Activated CD8-positive, alpha-beta T cell treated with anti-CD3 and anti-CD28 coated beads for 36 hours (primary cell): ENCODE results near the gene TXNDC15. TPM values are rescaled to one million over a fixed set of nuclear protein-coding genes. Genes with fewer than 3 reads are reported as not detected.
"Not testable (repeated sequence)": the region's sequence is repeated elsewhere in the genome, so short reads cannot be mapped to it uniquely, and the experiment has no call there.

Source experiments
- ATAC-seq: fragments of 200-7000 bp; cut with Tn5 transposase; one replicate; pipeline ENCODE4 v1.10.0; 2021; ENCODE audit warnings: mild to moderate bottlenecking, moderate library complexity
- CTCF ChIA-PET: fragments of 350-600 bp; sonication (Branson Sonifier 250); formaldehyde crosslinking; loops from one replicate; lab custom pipeline; 2021; ENCODE audit warnings: antibody characterized with exemption; lab: Charles Lee
- POLR2A ChIA-PET: fragments of 350-600 bp; sonication (Branson Sonifier 250); formaldehyde crosslinking; loops from one replicate; lab custom pipeline; 2021; ENCODE audit warnings: antibody characterized with exemption; lab: Charles Lee
- DNase-seq: peaks from one replicate; pipeline ENCODE4 v3.0.0-alpha.2; 2020
- H3K27ac Mint-ChIP-seq: one replicate; pipeline ENCODE4 v1.8.0; 2021; ENCODE audit warnings: mild to moderate bottlenecking, mixed read lengths
- H3K27me3 Mint-ChIP-seq: one replicate; pipeline ENCODE4 v1.8.0; 2021; ENCODE audit warnings: mixed read lengths
- H3K36me3 Mint-ChIP-seq: one replicate; pipeline ENCODE4 v1.8.0; 2021; ENCODE audit warnings: low read depth, mixed read lengths
- H3K4me1 Mint-ChIP-seq: one replicate; pipeline ENCODE4 v1.8.0; 2021; ENCODE audit warnings: low read depth, mixed read lengths
- H3K4me3 Mint-ChIP-seq: one replicate; pipeline ENCODE4 v1.8.0; 2021; ENCODE audit warnings: mild to moderate bottlenecking, moderate library complexity, mixed read lengths
- H3K9me3 Mint-ChIP-seq: one replicate; pipeline ENCODE4 v1.8.0; 2021; ENCODE audit warnings: mixed read lengths
- intact Hi-C: fragments of 100-400 bp; cut with micrococcal nuclease; formaldehyde crosslinking; loops from one replicate; pipeline ENCODE4 v1.10.0; 2022
- total RNA-seq, 2 experiments: library from RNA; stranded (reverse); gene quantifications; one replicate each; pipeline ENCODE4 v1.2.3, GENCODE V29; 2021
- TF ChIP-seq, protein P1 (sequence below): fragments of 200-600 bp; IDR thresholded peaks from one replicate; pipeline ENCODE4 v1.8.0; 2022; ENCODE audit warnings: antibody characterized with exemption, mild to moderate bottlenecking

TXNDC15 gene
- total RNA-seq, 2 experiments from 2014 or later, result 17.1 to 26.7 TPM

DNA sequence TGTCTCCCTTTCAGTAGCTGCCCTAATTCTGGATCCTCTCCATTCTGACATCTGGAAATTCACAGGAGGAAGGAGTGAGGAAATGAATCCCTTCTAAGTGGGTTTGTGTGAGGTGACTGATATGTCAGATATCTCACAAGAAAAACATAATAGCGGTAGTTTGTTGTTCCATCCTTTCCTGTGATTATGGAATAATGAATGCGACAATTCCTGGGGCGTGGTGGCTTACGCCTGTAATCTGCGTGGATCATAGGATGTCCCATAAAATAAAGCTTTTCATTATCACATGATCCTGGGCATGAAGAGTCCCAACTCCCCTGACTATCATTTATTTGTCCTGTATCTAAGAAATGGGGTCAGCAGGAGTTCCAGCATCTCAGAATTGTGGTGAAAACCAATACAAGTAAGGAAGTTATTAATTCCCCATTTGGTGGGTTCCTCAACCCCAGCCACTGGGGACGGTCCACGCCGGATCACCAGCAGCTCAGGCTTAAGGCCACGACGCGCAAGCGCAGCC lies 28.8 kb upstream of the TXNDC15 start:
- Mint-ChIP-seq H3K27me3 (no peaks in the 10 kb centered on the region), H3K9me3 (no peaks in the 10 kb centered on the region), H3K36me3 (peaks cover 25% of the 10 kb centered on the region), H3K27ac (peak overlapping the region; percentile 98), H3K4me1 (peaks cover 28% of the 10 kb centered on the region), H3K4me3 (peak overlapping the region; percentile 91)
- no peak for ATAC-seq
- no peak for DNase-seq
- POLR2A ChIA-PET, result interaction anchor here (0.7 to 1.6 kb wide), 14 partner anchors 9 to 197 kb away, joined by 3 to 18 read pairs (median 4); partner anchors contain the start of genes PCBD2, SEC24A and TXNDC15
- TF ChIP-seq, protein P1, sequence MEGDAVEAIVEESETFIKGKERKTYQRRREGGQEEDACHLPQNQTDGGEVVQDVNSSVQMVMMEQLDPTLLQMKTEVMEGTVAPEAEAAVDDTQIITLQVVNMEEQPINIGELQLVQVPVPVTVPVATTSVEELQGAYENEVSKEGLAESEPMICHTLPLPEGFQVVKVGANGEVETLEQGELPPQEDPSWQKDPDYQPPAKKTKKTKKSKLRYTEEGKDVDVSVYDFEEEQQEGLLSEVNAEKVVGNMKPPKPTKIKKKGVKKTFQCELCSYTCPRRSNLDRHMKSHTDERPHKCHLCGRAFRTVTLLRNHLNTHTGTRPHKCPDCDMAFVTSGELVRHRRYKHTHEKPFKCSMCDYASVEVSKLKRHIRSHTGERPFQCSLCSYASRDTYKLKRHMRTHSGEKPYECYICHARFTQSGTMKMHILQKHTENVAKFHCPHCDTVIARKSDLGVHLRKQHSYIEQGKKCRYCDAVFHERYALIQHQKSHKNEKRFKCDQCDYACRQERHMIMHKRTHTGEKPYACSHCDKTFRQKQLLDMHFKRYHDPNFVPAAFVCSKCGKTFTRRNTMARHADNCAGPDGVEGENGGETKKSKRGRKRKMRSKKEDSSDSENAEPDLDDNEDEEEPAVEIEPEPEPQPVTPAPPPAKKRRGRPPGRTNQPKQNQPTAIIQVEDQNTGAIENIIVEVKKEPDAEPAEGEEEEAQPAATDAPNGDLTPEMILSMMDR, result no peak
- CTCF ChIA-PET, result interaction anchor here (0.7 to 1.7 kb wide), 6 partner anchors 9 to 59 kb away, joined by 3 to 7 read pairs (median 4); partner anchors contain the start of genes PCBD2 and TXNDC15
- intact Hi-C loops, result loop anchor here (5.0 kb wide), 1 partner anchor 57 kb away; no protein-coding TSS in a partner anchor

DNA sequence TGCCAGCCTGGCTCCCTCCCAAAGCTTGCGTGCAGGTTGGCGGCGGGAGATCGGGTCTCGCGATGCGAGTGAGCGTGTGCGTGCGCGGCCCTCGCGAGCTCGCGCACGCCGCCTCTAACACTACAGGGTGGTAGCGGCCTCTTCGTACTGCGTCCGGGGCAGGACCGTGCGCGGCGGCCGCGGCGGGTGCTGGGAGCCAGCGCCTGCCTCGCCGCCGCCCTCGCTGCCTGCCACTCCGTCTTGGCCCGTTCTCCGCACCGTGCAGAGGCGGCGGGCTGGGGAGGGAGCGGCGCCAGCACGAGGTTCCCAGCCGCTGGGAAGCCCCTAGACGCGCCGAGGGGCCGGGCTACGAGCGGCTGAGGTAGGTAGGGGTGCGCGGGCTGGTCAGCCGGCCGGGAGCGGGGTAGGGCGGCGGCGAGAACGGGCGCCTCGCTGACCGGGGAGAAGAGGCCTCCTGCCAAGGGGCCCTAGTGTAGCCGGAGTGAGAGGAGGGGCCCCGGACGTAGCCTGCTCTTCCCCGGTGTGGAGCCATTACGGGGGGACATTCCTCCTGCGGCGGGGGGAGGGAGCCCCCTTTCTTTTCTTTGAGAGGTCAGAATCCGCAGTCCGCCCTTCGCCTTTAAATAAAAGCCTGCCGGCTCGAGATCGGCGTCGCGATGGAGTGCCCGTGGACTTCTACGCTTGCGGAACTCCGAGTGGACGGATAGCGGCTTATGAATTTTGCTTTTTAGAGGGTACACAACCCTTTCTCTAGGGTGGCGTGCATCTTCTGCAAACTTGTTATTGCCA lies 28.1 kb upstream of the TXNDC15 start, which contains the start of gene C5orf24:
TSS of gene C5orf24 (plus strand) at position 117 of the 789 bp plus-strand sequence. CDS start 8,933 bp downstream, outside the sequence.
- ChIA-PET CTCF (interaction anchor here (0.7 to 3.7 kb wide), 8 partner anchors 10 to 346 kb away, joined by 3 to 21 read pairs (median 4); partner anchors contain the start of genes PCBD2 and TXNDC15), POLR2A (interaction anchor here (0.7 to 1.8 kb wide), 18 partner anchors 8 to 198 kb away, joined by 3 to 18 read pairs (median 4); partner anchors contain the start of genes PCBD2, SEC24A and TXNDC15)
- ATAC-seq (peak; percentile 95), DNase-seq (peak; percentile 94)
- H3K4me1 Mint-ChIP-seq, result peaks cover 33% of the 10 kb centered on the region
- H3K27ac Mint-ChIP-seq, result peak within 1 kb of the TSS; percentile 98
- intact Hi-C loops, result loop anchor here (5.0 kb wide), 1 partner anchor 56 kb away; no protein-coding TSS in a partner anchor
- H3K27me3 Mint-ChIP-seq, result no peaks in the 10 kb centered on the region
- TF ChIP-seq, protein P1, result no peak
- H3K9me3 Mint-ChIP-seq, result no peaks in the 10 kb centered on the region
- H3K36me3 Mint-ChIP-seq, result peaks cover 22% of the 10 kb centered on the region
- H3K4me3 Mint-ChIP-seq, result peak within 1 kb of the TSS; percentile 91

DNA sequence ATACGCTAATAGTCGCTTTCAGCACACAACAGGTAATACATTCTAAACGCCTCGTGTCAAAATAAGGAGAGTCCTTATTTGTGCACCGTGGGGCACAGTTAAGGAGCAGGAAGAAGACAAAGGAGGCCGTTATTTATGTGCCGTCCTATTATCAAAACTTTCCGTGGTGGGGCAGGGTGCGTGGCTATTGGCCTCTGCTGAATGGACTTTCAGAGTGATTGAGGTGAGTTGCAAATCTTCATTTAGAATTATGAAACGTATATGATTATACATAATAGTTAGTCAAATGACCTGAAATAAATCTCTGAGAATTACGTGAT lies 27.6 kb upstream of the TXNDC15 start:
- ChIA-PET POLR2A (interaction anchor here (0.7 to 1.8 kb wide), 12 partner anchors 9 to 108 kb away, joined by 3 to 15 read pairs (median 4); partner anchors contain the start of genes PCBD2 and TXNDC15), CTCF (interaction anchor here (0.7 to 3.7 kb wide), 3 partner anchors 52 to 345 kb away, joined by 3 to 21 read pairs (median 4); partner anchors contain the start of gene PCBD2)
- H3K4me3 Mint-ChIP-seq, result peak overlapping the region; percentile 91
- H3K9me3 Mint-ChIP-seq, result no peaks in the 10 kb centered on the region
- no peaks in the 10 kb centered on the region for H3K27me3 Mint-ChIP-seq
- ATAC-seq, result peak; percentile 5
- intact Hi-C loops, result loop anchor here (5.0 kb wide), 1 partner anchor 56 kb away; no protein-coding TSS in a partner anchor
- TF ChIP-seq, protein P1, result no peak
- DNase-seq, result peak; percentile 55
- peaks cover 27% of the 10 kb centered on the region for H3K36me3 Mint-ChIP-seq
- peak overlapping the region; percentile 98 for H3K27ac Mint-ChIP-seq
- peaks cover 37% of the 10 kb centered on the region for H3K4me1 Mint-ChIP-seq

DNA sequence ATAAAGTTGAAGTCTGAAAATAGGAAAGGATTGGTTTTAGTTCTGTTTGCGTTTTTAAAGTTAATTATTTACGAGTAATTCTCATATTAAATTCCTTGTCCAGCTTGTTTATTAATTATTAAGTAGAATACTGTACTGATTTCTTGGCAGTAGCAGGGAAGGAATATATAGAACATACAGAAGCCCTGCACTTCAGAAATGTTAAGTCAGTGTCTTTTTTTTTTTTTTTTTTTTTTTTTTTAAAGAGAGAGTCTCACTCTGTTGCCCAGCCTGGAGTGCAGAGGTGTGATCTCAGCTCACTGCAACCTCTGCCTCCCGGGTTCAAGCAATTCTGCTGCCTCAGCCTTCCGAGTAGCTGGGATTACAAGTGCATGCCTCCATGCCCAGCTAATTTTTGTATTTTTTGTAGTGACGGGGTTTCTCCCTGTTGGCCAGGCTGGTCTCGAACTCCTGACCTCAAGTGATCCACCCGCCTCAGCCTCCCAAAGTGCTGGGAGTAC lies 24.7 kb upstream of the TXNDC15 start:
- H3K27me3 Mint-ChIP-seq, ATAC-seq, H3K27ac Mint-ChIP-seq, H3K9me3 Mint-ChIP-seq, H3K4me3 Mint-ChIP-seq, DNase-seq: not testable (repeated sequence)
- intact Hi-C loops, result loop anchor here (5.0 kb wide), 1 partner anchor 53 kb away; no protein-coding TSS in a partner anchor
- CTCF ChIA-PET, result interaction anchor here (1.1 to 3.7 kb wide), 2 partner anchors 23 to 55 kb away, joined by 3 to 21 read pairs; partner anchors contain the start of gene PCBD2
- POLR2A ChIA-PET, result interaction anchor here (1.1 to 1.7 kb wide), 3 partner anchors 9 to 55 kb away, joined by 3 to 8 read pairs (median 7); partner anchors contain the start of gene PCBD2
- Mint-ChIP-seq H3K36me3 (peaks cover 33% of the 10 kb centered on the region), H3K4me1 (peaks cover 47% of the 10 kb centered on the region)
